Activated T-helper 1 cell treated with anti-CD3 and anti-CD28 coated beads, Interleukin-12 subunit alpha, Interleukin-12 subunit beta, Interleukin-2, Interleukin-4 antibody, amounts not matched to agents 30 ng/mL and 10 ng/mL and 1 ng/mL, durations not matched to agents 14 hours and 24 hours and 36 hours (primary cell): ENCODE results near the gene LARGE1. TPM values are rescaled to one million over a fixed set of nuclear protein-coding genes. Genes with fewer than 3 reads are reported as not detected.

Experiments used
- DNase-seq: peaks from one replicate; pipeline ENCODE4 v3.0.0; 2021; ENCODE audit warnings: low spot score
- H3K27ac Mint-ChIP-seq: one replicate; pipeline ENCODE4 v1.8.0; 2021; ENCODE audit warnings: mild to moderate bottlenecking, mixed read lengths
- H3K27me3 Mint-ChIP-seq: one replicate; pipeline ENCODE4 v1.8.0; 2022; ENCODE audit warnings: mild to moderate bottlenecking, moderate library complexity, mixed read lengths; ENCODE audit not compliant: insufficient read depth
- H3K36me3 Mint-ChIP-seq: one replicate; pipeline ENCODE4 v1.8.0; 2021; ENCODE audit warnings: low read depth, mixed read lengths
- H3K4me1 Mint-ChIP-seq: one replicate; pipeline ENCODE4 v1.8.0; 2021; ENCODE audit warnings: low read depth, mixed read lengths
- H3K4me3 Mint-ChIP-seq: one replicate; pipeline ENCODE4 v1.8.0; 2021; ENCODE audit warnings: mild to moderate bottlenecking, moderate library complexity, mixed read lengths
- H3K9me3 Mint-ChIP-seq: one replicate; pipeline ENCODE4 v1.8.0; 2021; ENCODE audit warnings: mixed read lengths
- intact Hi-C: fragments of 100-400 bp; cut with micrococcal nuclease; formaldehyde crosslinking; loops from one replicate; pipeline ENCODE4 v1.15.1; 2024
- total RNA-seq: library from RNA; stranded (reverse); gene quantifications from 2 replicates; pipeline ENCODE4 v1.2.3, GENCODE V29; 2022

The LARGE1 gene
- total RNA-seq, 1 donor from 2014 or later, result 0.10 TPM

DNA sequence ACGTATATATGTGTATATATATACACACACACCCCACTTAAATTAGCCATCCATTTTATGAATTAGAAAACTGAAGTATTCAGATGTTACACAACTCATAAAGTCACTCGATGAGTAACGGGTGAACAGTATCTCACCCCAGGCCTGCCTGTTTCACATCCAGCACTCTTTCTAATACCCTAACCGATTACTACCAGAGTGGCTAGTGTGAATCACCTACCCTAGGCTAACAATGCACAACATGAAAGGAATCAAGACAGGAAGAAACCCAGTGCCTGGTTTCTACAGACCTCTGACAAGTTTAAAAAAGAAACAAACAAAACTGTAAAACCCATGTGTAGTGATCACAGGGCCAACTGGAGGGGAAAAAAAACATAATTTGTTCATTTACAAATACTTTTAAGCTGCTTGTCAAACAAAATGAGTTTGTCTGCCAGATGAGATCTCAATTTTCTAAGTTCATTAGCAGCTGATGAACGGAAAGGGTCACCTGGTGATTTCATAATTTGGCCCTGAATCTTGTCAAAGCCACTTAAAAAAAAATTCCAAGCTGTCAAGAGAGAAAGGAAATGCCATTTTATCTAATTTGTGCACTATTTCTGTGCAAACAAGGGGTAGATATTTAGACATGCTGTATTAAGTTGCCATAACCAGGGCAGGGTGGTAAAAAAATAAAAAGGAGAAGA is 134.8 kb downstream of the LARGE1 start:
- no peaks in the 10 kb centered on the region for H3K27me3 Mint-ChIP-seq
- intact Hi-C loops, result no loop called here
- no peaks in the 10 kb centered on the region for H3K36me3 Mint-ChIP-seq
- H3K4me3 Mint-ChIP-seq, result no peak overlapping the region
- no peaks in the 10 kb centered on the region for H3K4me1 Mint-ChIP-seq
- H3K9me3 Mint-ChIP-seq, result peaks cover 54% of the 10 kb centered on the region
- no peak for DNase-seq
- no peak overlapping the region for H3K27ac Mint-ChIP-seq

DNA sequence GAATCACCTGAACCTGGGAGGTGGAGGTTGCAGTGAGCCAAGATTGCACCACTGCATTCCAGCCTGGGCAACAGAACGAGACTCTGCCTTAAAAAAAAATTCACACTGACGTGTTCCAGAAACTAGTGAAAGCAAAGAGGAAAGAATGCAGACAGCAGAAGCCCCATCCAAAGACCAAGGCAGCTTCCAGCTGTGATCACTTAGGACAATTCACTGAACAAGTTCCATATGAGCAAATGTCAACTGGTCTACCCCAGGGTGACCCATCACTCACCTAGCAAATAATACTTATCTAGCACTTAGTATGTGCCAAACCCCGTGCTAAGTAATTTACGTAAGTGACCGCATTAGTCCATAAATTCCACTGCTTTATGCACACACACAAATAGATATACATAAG is 138.9 kb downstream of the LARGE1 start:
- intact Hi-C loops, result no loop called here
- no peaks in the 10 kb centered on the region for H3K36me3 Mint-ChIP-seq
- H3K9me3 Mint-ChIP-seq, result peaks cover 38% of the 10 kb centered on the region
- no peak overlapping the region for H3K27ac Mint-ChIP-seq
- no peak overlapping the region for H3K4me3 Mint-ChIP-seq
- DNase-seq, result no peak
- H3K4me1 Mint-ChIP-seq, result no peaks in the 10 kb centered on the region
- no peaks in the 10 kb centered on the region for H3K27me3 Mint-ChIP-seq

DNA sequence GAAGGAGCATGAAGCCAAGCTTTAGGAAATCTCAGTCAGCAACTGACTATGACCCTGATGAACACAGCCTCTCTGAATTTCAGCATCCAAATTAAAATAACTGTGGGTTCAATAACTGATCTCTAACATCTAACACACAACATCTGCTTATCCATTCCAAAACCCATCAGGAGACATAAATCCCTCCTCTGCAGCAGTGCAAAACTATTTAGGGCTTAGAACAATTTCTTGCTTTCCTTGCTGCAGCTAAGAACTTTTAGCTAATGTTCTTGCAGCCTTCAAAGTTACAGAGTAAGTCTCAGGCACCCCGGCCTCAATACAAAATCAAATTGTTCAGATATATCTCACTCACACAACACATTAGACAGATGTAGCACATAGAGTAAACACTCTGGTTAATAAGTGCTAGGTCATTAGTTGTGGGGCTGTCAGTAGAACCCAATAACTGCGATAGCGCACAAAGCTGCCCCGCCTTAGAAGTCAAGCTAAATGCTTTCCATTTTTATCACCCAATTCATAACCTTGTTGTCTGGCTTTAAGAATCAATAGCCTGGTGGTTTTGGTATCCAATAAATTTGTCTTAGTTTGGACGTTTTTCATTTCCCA is 139.6 kb downstream of the LARGE1 start:
- Mint-ChIP-seq H3K9me3 (peaks cover 42% of the 10 kb centered on the region), H3K4me1 (no peaks in the 10 kb centered on the region), H3K36me3 (no peaks in the 10 kb centered on the region), H3K27ac (no peak overlapping the region), H3K4me3 (no peak overlapping the region), H3K27me3 (no peaks in the 10 kb centered on the region)
- no peak for DNase-seq
- intact Hi-C loops, result no loop called here

DNA sequence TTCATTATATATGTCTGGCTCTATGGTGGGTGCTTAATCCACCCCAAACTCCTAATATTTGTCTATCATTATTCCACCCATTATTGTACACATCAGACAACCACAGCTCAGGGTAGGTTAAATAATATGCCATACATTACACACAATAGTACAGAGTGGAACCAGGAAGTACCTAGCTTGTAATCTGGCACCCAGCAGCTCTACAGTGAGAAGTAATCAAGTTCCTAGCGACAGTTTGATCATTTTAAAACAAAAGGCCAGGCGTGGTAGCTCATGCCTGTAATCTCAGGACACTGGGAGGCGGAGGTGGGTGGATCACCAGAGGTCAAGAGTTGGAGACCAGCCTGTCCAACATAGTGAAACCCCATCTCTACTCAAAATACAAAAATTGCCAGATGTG is 141.0 kb downstream of the LARGE1 start:
- Mint-ChIP-seq H3K36me3 (no peaks in the 10 kb centered on the region), H3K4me1 (no peaks in the 10 kb centered on the region), H3K27me3 (no peaks in the 10 kb centered on the region), H3K27ac (no peak overlapping the region), H3K4me3 (no peak overlapping the region), H3K9me3 (peaks cover 35% of the 10 kb centered on the region)
- intact Hi-C loops, result no loop called here
- no peak for DNase-seq

DNA sequence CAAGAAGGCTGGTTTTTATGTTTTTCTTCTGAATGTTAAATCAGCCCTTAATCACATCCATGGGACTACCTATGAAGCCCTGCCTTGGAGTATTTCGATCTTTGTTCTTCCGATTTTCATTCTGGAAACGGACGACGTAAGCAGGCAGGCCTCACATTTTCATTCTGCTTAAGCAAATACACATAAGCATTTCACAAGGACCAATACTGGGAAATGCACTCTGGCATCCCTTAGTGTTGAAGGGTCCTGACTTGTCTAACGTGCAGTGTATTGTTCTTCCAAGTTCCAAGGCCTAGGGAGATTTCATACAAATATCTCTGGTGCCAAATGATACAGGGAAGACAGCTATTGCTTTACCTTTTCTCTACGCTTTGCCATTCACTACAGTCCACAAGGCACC is 143.8 kb downstream of the LARGE1 start:
- intact Hi-C loops, result no loop called here
- Mint-ChIP-seq H3K4me3 (no peak overlapping the region), H3K4me1 (no peaks in the 10 kb centered on the region), H3K27me3 (no peaks in the 10 kb centered on the region), H3K9me3 (peaks cover 23% of the 10 kb centered on the region), H3K27ac (no peak overlapping the region), H3K36me3 (no peaks in the 10 kb centered on the region)
- no peak for DNase-seq

DNA sequence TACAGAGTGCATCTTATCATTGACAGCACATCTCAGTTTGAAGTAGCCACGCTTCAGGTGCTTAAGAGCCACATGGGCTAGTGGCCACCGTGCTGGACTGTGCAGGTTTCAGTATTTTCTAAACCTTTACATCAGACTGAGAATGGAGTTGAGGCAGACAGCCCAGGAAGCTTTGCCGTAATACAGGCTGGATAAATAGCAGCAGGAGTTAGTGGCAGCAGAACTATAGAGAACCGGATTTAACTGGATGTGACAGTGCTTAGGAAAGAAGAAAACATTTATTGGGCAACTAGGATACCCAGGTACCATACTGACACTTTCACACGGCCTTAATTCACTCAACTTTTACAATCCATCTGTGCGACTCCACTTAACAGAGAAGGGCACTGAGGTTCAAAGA is 145.5 kb downstream of the LARGE1 start:
- no peaks in the 10 kb centered on the region for H3K4me1 Mint-ChIP-seq
- H3K27me3 Mint-ChIP-seq, result no peaks in the 10 kb centered on the region

DNA sequence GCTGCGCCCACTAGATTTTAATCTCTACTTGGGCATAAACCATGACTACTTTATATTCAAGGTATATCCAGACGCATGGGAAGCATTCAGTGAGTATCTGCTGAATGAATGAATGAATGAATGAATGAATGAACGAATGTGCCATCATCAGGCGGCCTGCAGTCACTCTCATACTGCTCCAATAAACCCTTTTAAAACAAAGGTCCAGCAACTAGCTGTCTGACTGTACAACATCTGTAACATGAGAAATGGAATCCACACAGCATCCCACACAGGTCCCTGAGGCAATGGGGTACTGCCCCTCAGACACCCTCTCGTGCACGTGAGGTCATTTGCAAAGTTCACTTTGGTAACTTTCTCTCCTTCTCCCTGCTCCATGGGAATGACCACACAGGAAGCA is 147.5 kb downstream of the LARGE1 start:
- H3K4me3 Mint-ChIP-seq, result no peak overlapping the region
- H3K27me3 Mint-ChIP-seq, result no peaks in the 10 kb centered on the region
- H3K4me1 Mint-ChIP-seq, result no peaks in the 10 kb centered on the region
- H3K36me3 Mint-ChIP-seq, result no peaks in the 10 kb centered on the region
- intact Hi-C loops, result no loop called here
- H3K9me3 Mint-ChIP-seq, result peaks cover 17% of the 10 kb centered on the region
- no peak for DNase-seq
- H3K27ac Mint-ChIP-seq, result no peak overlapping the region

More for the DNA sequence above, 145.5 kb downstream of the LARGE1 start:
- Mint-ChIP-seq H3K4me3 (no peak overlapping the region), H3K9me3 (peaks cover 17% of the 10 kb centered on the region), H3K36me3 (no peaks in the 10 kb centered on the region), H3K27ac (no peak overlapping the region)
- intact Hi-C loops, result no loop called here
- DNase-seq, result no peak

DNA sequence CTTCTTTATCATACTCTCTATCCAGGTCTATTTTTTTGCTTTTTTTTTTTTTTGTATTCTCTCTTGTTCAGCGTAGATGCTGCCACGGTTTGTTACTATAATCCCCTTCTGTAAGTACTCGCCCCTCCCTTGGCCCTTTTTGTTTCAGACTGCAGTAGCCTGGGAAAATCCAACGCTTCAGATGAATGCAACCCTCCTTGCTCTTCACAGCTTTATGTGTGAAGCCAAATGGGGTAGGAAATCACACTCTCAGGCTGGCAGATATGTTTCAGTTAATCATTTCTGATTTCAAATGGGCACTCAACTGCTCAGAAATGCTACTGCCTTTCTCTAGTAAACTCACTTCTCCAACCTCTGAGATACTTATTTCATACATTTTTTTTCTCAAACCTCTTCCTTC is 149.1 kb downstream of the LARGE1 start:
- Mint-ChIP-seq H3K4me1 (no peaks in the 10 kb centered on the region), H3K4me3 (no peak overlapping the region), H3K27ac (no peak overlapping the region), H3K9me3 (peaks cover 13% of the 10 kb centered on the region), H3K36me3 (no peaks in the 10 kb centered on the region), H3K27me3 (no peaks in the 10 kb centered on the region)
- intact Hi-C loops, result no loop called here
- no peak for DNase-seq

DNA sequence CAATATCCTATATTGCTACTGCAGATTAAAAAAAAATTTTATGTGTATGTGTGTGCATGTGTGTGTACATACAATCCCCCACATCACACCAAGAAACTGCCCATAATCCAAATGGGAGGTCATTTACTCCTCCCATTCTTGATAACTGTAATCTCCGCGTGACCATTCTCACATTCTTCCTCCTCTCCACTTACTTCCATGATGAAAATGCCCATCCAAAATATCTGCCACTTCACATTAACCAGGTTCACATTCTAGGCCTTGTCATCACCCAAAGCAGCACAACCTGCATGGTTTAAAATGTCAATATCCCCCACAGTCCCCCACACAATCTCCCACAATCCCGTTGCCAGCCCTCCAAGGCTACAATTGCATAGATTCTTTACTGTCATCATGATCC is 149.6 kb downstream of the LARGE1 start:
- Mint-ChIP-seq H3K4me3 (no peak overlapping the region), H3K9me3 (peaks cover 15% of the 10 kb centered on the region), H3K27me3 (no peaks in the 10 kb centered on the region), H3K36me3 (no peaks in the 10 kb centered on the region), H3K27ac (no peak overlapping the region), H3K4me1 (no peaks in the 10 kb centered on the region)
- intact Hi-C loops, result no loop called here
- no peak for DNase-seq

DNA sequence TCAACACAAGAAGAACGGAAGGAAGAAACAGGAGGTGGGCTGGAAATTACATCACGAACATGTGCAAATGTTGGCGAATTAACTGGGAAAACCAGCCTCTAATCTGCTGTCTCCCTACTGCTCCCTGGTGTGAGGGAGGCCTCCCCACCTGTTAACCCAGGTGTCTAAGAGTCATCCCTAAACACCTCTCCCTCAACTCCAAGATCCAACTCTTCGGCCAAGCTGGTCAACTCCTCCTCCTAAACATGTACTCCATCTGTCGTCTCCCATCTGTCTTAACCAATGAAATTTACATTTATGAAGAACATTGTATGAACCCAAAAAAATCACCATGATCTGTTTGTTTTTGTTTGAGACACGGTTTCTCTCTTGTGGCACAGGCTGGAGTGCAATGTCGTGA is 154.2 kb downstream of the LARGE1 start:
- Mint-ChIP-seq H3K27me3 (no peaks in the 10 kb centered on the region), H3K9me3 (peaks cover 24% of the 10 kb centered on the region), H3K4me1 (no peaks in the 10 kb centered on the region), H3K4me3 (no peak overlapping the region), H3K27ac (no peak overlapping the region), H3K36me3 (no peaks in the 10 kb centered on the region)
- no peak for DNase-seq
- intact Hi-C loops, result no loop called here

DNA sequence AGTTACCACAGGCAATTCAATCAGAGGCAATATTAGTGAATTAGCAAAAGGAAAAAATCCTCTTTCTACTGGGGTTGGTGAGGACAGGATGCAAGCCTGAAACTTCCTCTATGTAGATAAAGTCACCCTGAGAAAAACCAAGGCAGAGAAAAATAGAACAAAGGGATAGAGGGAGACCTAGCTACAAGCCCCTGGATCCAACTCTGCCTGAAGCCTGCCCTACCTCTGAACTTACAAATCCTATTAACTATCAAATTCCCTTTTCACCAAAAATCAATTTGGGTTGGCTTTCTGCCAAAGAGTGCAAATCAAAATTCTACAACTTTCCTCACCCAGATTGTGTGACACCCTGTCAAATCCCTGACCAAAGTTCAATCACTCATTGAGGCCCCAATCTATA is 161.3 kb downstream of the LARGE1 start:
- DNase-seq, result no peak
- no peaks in the 10 kb centered on the region for H3K4me1 Mint-ChIP-seq
- no peak overlapping the region for H3K4me3 Mint-ChIP-seq
- H3K36me3 Mint-ChIP-seq, result no peaks in the 10 kb centered on the region
- intact Hi-C loops, result no loop called here
- peaks cover 58% of the 10 kb centered on the region for H3K9me3 Mint-ChIP-seq
- no peak overlapping the region for H3K27ac Mint-ChIP-seq
- no peaks in the 10 kb centered on the region for H3K27me3 Mint-ChIP-seq

DNA sequence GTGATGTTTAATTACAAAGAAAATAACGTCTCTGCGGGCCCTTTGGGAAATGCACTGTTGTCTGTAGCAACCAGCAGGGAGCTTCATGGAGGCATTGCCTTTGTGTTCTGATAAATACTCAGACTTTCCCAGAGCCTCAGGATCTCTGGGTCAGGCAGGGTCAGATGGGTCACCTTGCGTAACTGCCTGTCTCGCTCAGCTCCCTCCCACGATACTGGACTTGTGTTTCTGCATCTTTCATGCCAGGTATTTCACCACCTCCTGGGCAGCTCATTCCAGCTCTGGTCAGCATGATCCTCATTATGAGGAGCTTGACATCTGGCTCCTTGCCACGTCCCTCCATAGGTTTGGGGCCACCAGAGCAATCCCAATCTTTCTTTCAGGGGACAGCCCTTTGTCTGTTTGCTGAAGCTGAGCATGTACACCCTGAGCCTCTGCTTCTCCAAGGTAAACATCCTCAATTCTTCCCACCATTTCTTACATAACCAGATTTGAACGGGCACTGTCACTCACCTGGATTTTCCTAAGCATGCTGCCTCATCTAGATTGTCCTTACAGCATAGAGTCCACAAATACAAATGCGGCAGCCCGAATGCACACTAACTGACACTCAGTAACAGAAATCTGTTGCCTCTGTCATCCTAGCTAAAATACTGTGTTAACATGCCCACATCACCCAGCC is 162.3 kb downstream of the LARGE1 start:
- intact Hi-C loops, result no loop called here
- Mint-ChIP-seq H3K27ac (no peak overlapping the region), H3K36me3 (no peaks in the 10 kb centered on the region)

DNA sequence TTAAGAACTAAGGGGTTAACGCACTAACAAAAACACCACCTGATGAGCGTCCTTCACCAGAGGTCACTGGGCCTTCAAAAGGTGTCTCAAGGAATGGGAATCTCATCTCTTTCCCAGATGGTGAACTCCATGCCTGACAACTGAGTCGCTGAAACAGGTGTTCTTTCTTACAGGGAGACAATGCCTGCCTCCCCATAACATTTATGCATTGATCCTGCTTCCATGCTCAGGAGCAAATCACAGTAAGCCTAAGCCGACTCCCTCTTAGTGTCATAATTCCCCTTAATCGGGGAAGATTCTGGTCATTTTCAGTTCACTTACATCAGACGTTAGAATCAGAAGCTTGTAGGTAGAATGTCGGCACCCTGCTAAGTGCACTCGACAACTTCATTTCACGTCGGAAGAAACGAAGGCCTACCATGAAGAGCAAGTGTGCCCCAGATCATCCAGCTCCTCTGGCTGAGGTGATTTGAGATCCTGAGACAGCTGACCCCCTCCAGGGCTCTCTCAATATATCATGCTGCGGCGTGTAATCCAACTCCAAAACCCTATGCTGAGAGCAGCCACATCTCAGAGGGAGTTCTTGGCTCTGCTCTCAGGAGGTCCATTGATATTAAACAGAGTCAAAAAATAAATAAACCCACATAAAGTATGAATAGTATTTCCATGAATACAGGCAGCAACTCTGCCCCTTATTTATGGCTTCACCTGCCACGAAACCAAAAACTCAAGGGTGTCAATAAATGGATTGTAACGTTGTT is 163.1 kb downstream of the LARGE1 start:
- intact Hi-C loops, result no loop called here
- H3K27ac Mint-ChIP-seq, result no peak overlapping the region

More for the DNA sequence above, 162.3 kb downstream of the LARGE1 start:
- Mint-ChIP-seq H3K4me1 (no peaks in the 10 kb centered on the region), H3K4me3 (no peak overlapping the region), H3K9me3 (peaks cover 57% of the 10 kb centered on the region), H3K27me3 (no peaks in the 10 kb centered on the region)
- DNase-seq, result no peak

More for the DNA sequence above, 163.1 kb downstream of the LARGE1 start:
- H3K9me3 Mint-ChIP-seq, result peaks cover 61% of the 10 kb centered on the region
- no peak overlapping the region for H3K4me3 Mint-ChIP-seq
- no peaks in the 10 kb centered on the region for H3K36me3 Mint-ChIP-seq
- no peak for DNase-seq
- no peaks in the 10 kb centered on the region for H3K27me3 Mint-ChIP-seq
- no peaks in the 10 kb centered on the region for H3K4me1 Mint-ChIP-seq
